Gastrocnemius medialis (tissue), 4 donors: ENCODE results near the gene CENPU.

Experiments used
- POLR2A ChIP-seq, 2 donors: fragments of 450-650 bp; IDR thresholded peaks; one replicate each; pipeline ENCODE4 v1.6.1; 2017; ENCODE audit warnings: antibody characterized with exemption in 2 of 2, mild to moderate bottlenecking in 2 of 2, moderate library complexity in 2 of 2
- TF ChIP-seq, protein P1 (sequence below), 5 experiments: fragments of 450-650 bp in 3 of 5; fragments of 200-600 bp in 2 of 5; sonication (generic) in 2 of 5; IDR thresholded peaks in 4 of 5; conservative IDR thresholded peaks in 1 of 5; 1 replicate in 4 of 5; 2 replicates in 1 of 5; pipeline ENCODE4 v1.5.1; 2016 to 2019; ENCODE audit warnings: antibody characterized with exemption in 5 of 5, mild to moderate bottlenecking in 3 of 5, moderate library complexity in 3 of 5

DNA sequence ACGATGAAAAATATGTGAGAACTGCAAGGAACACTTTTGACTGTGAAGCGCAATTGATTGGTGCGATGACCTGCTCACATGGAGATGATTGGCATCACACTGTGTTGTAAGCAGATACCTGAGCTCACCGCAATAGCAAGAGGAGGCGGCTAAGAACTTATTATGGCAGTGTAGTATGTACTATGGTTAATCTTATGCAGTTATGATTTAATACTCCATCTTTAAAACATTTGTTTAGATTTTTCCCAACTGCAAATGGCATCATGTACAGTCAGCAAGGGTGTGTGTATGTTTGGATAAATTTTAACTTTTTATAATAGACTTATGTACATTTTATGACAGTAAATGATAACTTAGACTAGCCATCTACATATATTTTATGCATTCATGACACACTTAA, 58.9 kb downstream of the CENPU start:
- TF ChIP-seq, protein P1, sequence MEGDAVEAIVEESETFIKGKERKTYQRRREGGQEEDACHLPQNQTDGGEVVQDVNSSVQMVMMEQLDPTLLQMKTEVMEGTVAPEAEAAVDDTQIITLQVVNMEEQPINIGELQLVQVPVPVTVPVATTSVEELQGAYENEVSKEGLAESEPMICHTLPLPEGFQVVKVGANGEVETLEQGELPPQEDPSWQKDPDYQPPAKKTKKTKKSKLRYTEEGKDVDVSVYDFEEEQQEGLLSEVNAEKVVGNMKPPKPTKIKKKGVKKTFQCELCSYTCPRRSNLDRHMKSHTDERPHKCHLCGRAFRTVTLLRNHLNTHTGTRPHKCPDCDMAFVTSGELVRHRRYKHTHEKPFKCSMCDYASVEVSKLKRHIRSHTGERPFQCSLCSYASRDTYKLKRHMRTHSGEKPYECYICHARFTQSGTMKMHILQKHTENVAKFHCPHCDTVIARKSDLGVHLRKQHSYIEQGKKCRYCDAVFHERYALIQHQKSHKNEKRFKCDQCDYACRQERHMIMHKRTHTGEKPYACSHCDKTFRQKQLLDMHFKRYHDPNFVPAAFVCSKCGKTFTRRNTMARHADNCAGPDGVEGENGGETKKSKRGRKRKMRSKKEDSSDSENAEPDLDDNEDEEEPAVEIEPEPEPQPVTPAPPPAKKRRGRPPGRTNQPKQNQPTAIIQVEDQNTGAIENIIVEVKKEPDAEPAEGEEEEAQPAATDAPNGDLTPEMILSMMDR (IDR thresholded peaks at IDR 0.05 in 4 of 5, conservative IDR thresholded peaks at IDR 0.05 in 1 of 5), result no peak
- TF ChIP-seq POLR2A (IDR thresholded peaks at IDR 0.05), result no peak
